Testis (tissue), 3 donors: Measurements from ENCODE around the gene SLC26A11. TPM values are rescaled to one million over a fixed set of nuclear protein-coding genes. Genes with fewer than 3 reads are reported as not detected.

Experiments used
- DNase-seq: peaks from one replicate; pipeline ENCODE4 v3.0.0-alpha.2; 2019
- H3K27ac ChIP-seq, 2 donors: fragments of 200-600 bp; sonication (generic); one replicate each; pipeline ENCODE4 v1.5.1; 2019
- H3K27me3 ChIP-seq: fragments of 200-600 bp; sonication (generic); one replicate; pipeline ENCODE4 v1.5.1; 2019
- H3K36me3 ChIP-seq: fragments of 200-600 bp; sonication (generic); one replicate; pipeline ENCODE4 v1.5.1; 2017; ENCODE audit warnings: low read depth; ENCODE audit errors: missing control alignments
- H3K4me1 ChIP-seq: fragments of 200-600 bp; sonication (generic); one replicate; pipeline ENCODE4 v1.5.1; 2019
- H3K4me3 ChIP-seq, 2 donors: fragments of 200-600 bp; sonication (generic); one replicate each; pipeline ENCODE4 v1.5.1; 2017 to 2019
- H3K9me3 ChIP-seq: fragments of 200-600 bp; sonication (generic); one replicate; pipeline ENCODE4 v1.5.1; 2017
- CTCF ChIP-seq, 3 experiments: fragments of 450-650 bp in 2 of 3; fragments of 200-600 bp in 1 of 3; sonication (generic) in 1 of 3; IDR thresholded peaks; one replicate each; pipeline ENCODE4 v1.5.1; 2016 to 2019; ENCODE audit warnings: antibody characterized with exemption in 3 of 3, mild to moderate bottlenecking in 2 of 3, moderate library complexity in 1 of 3
- POLR2A ChIP-seq: fragments of 450-650 bp; IDR thresholded peaks from one replicate; pipeline ENCODE4 v1.6.1; 2017; ENCODE audit warnings: antibody characterized with exemption, mild to moderate bottlenecking, moderate library complexity
- WGBS, 2 donors: methylation state at CpG; one replicate each; pipeline ENCODE4 v1.1.5; 2018; 5-methylcytosine and 5-hydroxymethylcytosine counted together
- intact Hi-C: fragments of 100-400 bp; cut with DNase I; formaldehyde crosslinking; loops from one replicate; pipeline ENCODE4 v1.15.1; 2023; ENCODE audit warnings: low total_unique reads
- polyA plus RNA-seq: library from polyadenylated mRNA; stranded (reverse); fragments of 350-450 nt; fragmentation: Illumina TruSeq; extraction: RNeasy Lipid Tissue Mini Kit (QIAGEN cat#74804); gene quantifications from one replicate; pipeline ENCODE4 v1.2.3, GENCODE V29; 2014; ENCODE audit warnings: low read depth, low replicate concordance; ENCODE audit not compliant: insufficient read depth
- total RNA-seq, 2 donors: library from RNA; depleted of rRNA; stranded (reverse); fragments of >200 nt; gene quantifications; one replicate each; pipeline ENCODE4 v1.2.3, GENCODE V29; 2016

SLC26A11 gene
- total and polyA plus RNA-seq, 3 donors from 2014 or later, result 8.4 to 19.0 (median 16.9) TPM

GRCh38 chr17:80248001-80248893 lies 28.0 kb downstream of the SLC26A11 start:
- H3K4me1 ChIP-seq, result no peaks in the 10 kb centered on the region
- H3K9me3 ChIP-seq, result no peaks in the 10 kb centered on the region
- no peak overlapping the region for H3K4me3 ChIP-seq
- intact Hi-C loops, result no loop called here
- no peak for DNase-seq
- no peaks in the 10 kb centered on the region for H3K36me3 ChIP-seq
- TF ChIP-seq CTCF (IDR thresholded peaks at IDR 0.05) (no peak), POLR2A (no peak)
- H3K27ac ChIP-seq, result no peak overlapping the region
- 90 to 97% methylated on average over 10 to 22 of the region's 23 CpGs for WGBS, 2 donors
- H3K27me3 ChIP-seq, result no peaks in the 10 kb centered on the region

DNA sequence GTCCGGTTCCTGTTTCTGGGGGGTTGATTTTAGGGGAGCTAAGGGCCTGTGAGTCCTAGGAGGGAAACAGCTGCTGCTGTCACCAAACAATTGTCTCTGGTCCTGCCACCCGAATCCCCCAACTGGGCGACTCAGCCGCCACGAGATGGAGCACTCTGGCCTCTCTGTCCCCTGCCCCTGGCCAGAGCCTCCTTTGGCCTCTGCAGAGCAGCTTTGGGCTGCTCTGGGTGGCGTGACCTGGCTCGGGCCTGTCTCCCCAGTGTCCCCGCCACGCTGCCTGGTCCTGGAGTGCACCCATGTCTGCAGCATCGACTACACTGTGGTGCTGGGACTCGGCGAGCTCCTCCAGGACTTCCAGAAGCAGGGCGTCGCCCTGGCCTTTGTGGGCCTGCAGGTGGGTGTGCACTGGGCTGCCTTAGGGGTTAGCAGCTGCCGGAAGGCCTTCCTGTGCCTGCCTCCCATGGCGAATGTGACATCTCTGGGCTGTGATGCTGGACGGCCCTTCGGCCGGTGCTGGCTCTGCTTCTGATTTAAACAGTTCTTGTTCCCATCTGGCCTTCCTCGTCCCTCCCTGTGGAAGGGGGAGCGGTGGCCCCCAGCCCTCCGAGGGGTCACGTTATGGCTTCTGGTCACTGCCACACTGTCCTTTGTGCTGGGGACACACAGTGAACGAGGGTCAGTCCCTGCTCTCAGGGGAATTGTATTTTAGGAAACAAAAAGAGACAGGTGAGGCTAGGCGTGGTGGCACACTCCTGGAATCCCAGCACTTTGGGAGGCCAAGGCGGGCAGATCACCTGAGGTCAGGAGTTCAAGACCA lies 28.9 kb downstream of the SLC26A11 start:
- H3K4me1 ChIP-seq, result no peaks in the 10 kb centered on the region
- H3K27ac ChIP-seq, result no peak overlapping the region
- H3K27me3 ChIP-seq, result no peaks in the 10 kb centered on the region
- H3K36me3 ChIP-seq, result no peaks in the 10 kb centered on the region
- DNase-seq, result no peak
- H3K9me3 ChIP-seq, result no peaks in the 10 kb centered on the region
- no peak overlapping the region for H3K4me3 ChIP-seq
- TF ChIP-seq CTCF (IDR thresholded peaks at IDR 0.05) (no peak), POLR2A (no peak)
- intact Hi-C loops, result no loop called here
- WGBS, 2 donors, result 90 to 93% methylated on average over 19 to 26 of the region's 26 CpGs

DNA sequence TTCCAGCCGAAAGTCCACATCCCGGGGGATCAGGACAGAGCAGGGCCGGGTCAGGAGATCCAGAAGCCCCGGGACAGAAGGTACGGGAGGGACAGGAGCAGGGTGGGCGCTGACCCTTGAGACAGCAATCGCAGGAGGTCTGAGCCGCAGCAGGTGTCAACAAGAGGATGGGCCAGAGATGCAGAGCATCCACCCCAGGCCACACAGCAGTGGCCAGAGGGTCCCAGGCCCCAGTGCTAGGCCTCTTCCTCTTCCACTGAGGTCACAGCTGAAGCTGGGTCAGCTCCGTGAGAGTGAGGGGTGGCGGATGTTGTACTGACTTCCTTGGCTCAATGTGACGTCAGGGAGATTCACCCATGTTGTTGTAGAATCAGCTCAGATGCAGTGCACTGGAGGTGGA lies 31.7 kb downstream of the SLC26A11 start:
- H3K4me3 ChIP-seq, result no peak overlapping the region
- intact Hi-C loops, result no loop called here
- H3K36me3 ChIP-seq, result no peaks in the 10 kb centered on the region
- no peaks in the 10 kb centered on the region for H3K4me1 ChIP-seq
- TF ChIP-seq POLR2A, result no peak
- no peak for TF ChIP-seq CTCF (IDR thresholded peaks at IDR 0.05)
- WGBS, 2 donors, result 91 to 96% methylated on average over 11 of the region's 11 CpGs
- no peaks in the 10 kb centered on the region for H3K9me3 ChIP-seq
- H3K27me3 ChIP-seq, result no peaks in the 10 kb centered on the region
- no peak overlapping the region for H3K27ac ChIP-seq
- DNase-seq, result no peak

- no peak for DNase-seq
- Histone ChIP-seq H3K36me3 (no peaks in the 10 kb centered on the region), H3K9me3 (no peaks in the 10 kb centered on the region), H3K27ac (no peak overlapping the region), H3K27me3 (no peaks in the 10 kb centered on the region), H3K4me3 (no peak overlapping the region), H3K4me1 (no peaks in the 10 kb centered on the region)
- 58 to 82% methylated on average over 13 of the region's 13 CpGs for WGBS, 2 donors
- intact Hi-C loops, result no loop called here
- no peak for TF ChIP-seq POLR2A
- peak in 1 of 3 experiments; percentile 19 for TF ChIP-seq CTCF (IDR thresholded peaks at IDR 0.05)
These were observed 32.6 kb downstream of the SLC26A11 start for GRCh38 chr17:80252871-80253270.
